ENCODE measurements around the gene TEKT5.

TEKT5 gene

GRCh38 chr16:10731790-10732189, 37.1 kb upstream of the TEKT5 start:
- Histone ChIP-seq H3K27me3 (ENCODE audit: control insufficient read depth in 1 of 2, insufficient read depth in 2 of 2, low read length in 2 of 2) (no peaks in the 10 kb centered on the region), H3K9ac (ENCODE audit: low read depth in 1 of 2, low read length in 2 of 2) (no peak overlapping the region), H3K4me1 (ENCODE audit: control insufficient read depth in 1 of 2, insufficient read depth in 2 of 2, low read length in 2 of 2) (no peaks in the 10 kb centered on the region), H3K9me3 (ENCODE audit: control insufficient read depth in 1 of 2, low read length in 2 of 2) (no peaks in the 10 kb centered on the region), H3K36me3 (ENCODE audit: control insufficient read depth in 1 of 2, insufficient read depth in 2 of 2, low read length in 2 of 2) (no peaks in the 10 kb centered on the region), H3K4me3 (ENCODE audit: low read depth in 1 of 2, low read length in 2 of 2) (no peak overlapping the region), H3K27ac (ENCODE audit: low read depth, low read length) (no peak overlapping the region)

- Histone ChIP-seq H3K27me3 (ENCODE audit: control insufficient read depth in 1 of 2, insufficient read depth in 2 of 2, low read length in 2 of 2) (no peaks in the 10 kb centered on the region), H3K9ac (ENCODE audit: low read depth in 1 of 2, low read length in 2 of 2) (no peak overlapping the region), H3K4me1 (ENCODE audit: control insufficient read depth in 1 of 2, insufficient read depth in 2 of 2, low read length in 2 of 2) (no peaks in the 10 kb centered on the region), H3K9me3 (ENCODE audit: control insufficient read depth in 1 of 2, low read length in 2 of 2) (no peaks in the 10 kb centered on the region), H3K4me3 (ENCODE audit: low read depth in 1 of 2, low read length in 2 of 2) (no peak overlapping the region), H3K27ac (ENCODE audit: low read depth, low read length) (no peak overlapping the region), H3K36me3 (ENCODE audit: control insufficient read depth in 1 of 2, insufficient read depth in 2 of 2, low read length in 2 of 2) (no peaks in the 10 kb centered on the region)
Measured at GRCh38 chr16:10729104-10730048, 34.6 kb upstream of the TEKT5 start.

DNA sequence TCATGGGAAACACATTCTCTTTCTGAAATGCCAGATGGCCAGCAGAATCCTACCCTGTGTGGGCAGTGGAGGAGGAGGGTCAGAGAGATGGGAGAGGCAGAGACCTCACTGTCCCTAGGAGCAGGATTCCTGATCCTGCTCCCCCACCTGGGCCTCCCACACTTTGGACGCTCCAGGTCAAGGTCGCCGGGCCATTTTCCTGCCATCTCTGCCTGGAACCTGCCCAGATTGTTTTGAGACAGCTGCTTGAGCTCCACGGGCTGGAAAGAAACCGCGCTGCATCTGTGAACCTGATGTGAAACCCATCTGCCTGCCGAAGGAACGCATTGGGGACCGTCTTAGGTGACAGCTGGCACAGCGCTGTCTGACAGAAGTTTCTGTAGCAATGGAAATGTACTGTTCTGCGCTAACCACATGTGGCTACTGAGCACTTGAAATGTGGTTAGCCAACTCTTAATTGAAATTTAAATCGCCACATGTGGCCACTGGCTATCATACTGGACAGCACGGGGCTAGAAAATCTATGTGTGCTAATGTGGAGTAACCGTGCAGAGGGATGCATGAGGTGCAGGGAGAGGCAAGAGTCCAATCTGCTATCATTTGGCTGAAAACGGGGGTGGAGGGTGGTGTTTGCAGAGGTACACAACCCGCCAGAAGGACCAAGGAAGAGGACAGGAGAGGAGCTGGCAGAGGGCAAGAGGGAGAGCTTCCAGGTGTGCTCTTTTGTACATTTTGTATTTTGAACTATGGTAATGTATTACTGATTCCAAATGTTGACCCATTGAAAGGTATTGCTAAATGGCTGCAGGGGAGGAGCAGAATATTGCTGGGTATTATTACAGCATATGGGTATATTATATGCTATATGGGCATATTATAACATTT, 33.5 kb upstream of the TEKT5 start:
- Histone ChIP-seq H3K9me3 (ENCODE audit: control insufficient read depth in 1 of 2, low read length in 2 of 2) (no peaks in the 10 kb centered on the region), H3K27ac (ENCODE audit: low read depth, low read length) (no peak overlapping the region), H3K36me3 (ENCODE audit: control insufficient read depth in 1 of 2, insufficient read depth in 2 of 2, low read length in 2 of 2) (no peaks in the 10 kb centered on the region), H3K27me3 (ENCODE audit: control insufficient read depth in 1 of 2, insufficient read depth in 2 of 2, low read length in 2 of 2) (no peaks in the 10 kb centered on the region), H3K4me3 (ENCODE audit: low read depth in 1 of 2, low read length in 2 of 2) (no peak overlapping the region), H3K9ac (ENCODE audit: low read depth in 1 of 2, low read length in 2 of 2) (no peak overlapping the region), H3K4me1 (ENCODE audit: control insufficient read depth in 1 of 2, insufficient read depth in 2 of 2, low read length in 2 of 2) (no peaks in the 10 kb centered on the region)

DNA sequence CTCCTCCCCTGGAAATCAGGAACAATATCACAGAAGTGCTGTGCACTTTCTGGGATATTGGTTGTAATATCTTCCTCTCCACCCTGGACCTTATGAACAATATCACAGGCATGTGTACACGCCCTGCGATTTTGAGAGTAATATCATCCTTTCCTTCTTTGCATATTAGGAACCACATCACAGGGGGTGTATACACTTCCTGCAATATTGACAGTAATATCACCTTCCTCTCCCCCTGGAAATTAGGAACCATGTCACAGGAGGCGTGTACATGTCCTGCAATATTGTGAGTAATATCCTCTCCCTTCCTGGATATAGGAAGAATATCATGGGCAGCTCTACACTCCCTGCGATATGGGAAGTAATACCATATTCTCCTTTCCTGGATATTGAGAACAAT, 14.2 kb upstream of the TEKT5 start:
- Histone ChIP-seq H3K4me1 (ENCODE audit: control insufficient read depth in 1 of 2, insufficient read depth in 2 of 2, low read length in 2 of 2) (no peaks in the 10 kb centered on the region), H3K4me3 (ENCODE audit: low read depth in 1 of 2, low read length in 2 of 2) (no peak overlapping the region), H3K36me3 (ENCODE audit: control insufficient read depth in 1 of 2, insufficient read depth in 2 of 2, low read length in 2 of 2) (no peaks in the 10 kb centered on the region), H3K9ac (ENCODE audit: low read depth in 1 of 2, low read length in 2 of 2) (no peak overlapping the region), H3K27ac (ENCODE audit: low read depth, low read length) (no peak overlapping the region), H3K27me3 (ENCODE audit: control insufficient read depth in 1 of 2, insufficient read depth in 2 of 2, low read length in 2 of 2) (no peaks in the 10 kb centered on the region), H3K9me3 (ENCODE audit: control insufficient read depth in 1 of 2, low read length in 2 of 2) (no peaks in the 10 kb centered on the region)

DNA sequence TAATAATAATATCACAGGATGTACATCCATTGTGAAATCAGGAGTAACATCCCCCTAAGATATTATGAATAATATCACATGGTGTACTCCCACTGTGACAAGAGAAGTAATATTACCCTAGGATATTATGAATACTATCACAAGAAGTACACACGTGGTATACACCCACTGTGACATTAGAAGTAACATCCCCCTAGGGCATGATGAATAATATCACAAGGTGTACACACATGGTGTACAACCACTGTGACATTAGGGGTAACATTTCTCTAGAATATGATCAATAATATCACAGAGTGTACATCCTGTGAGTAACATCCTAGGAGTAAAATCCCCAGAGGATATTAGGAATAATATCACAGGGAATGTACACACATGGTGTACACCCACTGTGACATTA, 5.0 kb upstream of the TEKT5 start:
- no peak overlapping the region for H3K27ac ChIP-seq (ENCODE audit: low read depth, low read length)

DNA sequence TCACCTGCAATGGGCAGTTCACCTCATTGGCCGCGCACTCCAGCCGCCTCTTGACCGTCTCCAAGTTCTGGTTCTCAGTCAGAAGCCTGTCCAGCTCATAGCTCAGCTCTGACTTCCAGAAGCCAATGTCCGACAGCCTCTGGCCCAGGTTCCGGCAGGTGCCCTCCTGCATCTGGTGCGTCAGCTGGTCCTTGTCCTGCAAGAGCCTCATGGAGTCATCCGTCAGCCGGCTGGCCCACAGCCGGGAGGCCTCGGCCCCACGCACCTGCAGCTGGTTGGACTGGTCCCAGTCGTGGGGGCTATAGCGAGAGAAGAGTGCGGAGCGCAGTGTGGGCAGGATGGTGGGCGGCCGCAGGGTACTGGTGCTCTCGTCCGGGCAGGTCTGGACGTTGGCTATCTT, 424 bp downstream of the TEKT5 start:
- no peaks in the 10 kb centered on the region for H3K27me3 ChIP-seq (ENCODE audit: control insufficient read depth in 1 of 2, insufficient read depth in 2 of 2, low read length in 2 of 2)
- no peak overlapping the region for H3K9ac ChIP-seq (ENCODE audit: low read depth in 1 of 2, low read length in 2 of 2)
- no peak overlapping the region for H3K27ac ChIP-seq (ENCODE audit: low read depth, low read length)
- no peaks in the 10 kb centered on the region for H3K36me3 ChIP-seq (ENCODE audit: control insufficient read depth in 1 of 2, insufficient read depth in 2 of 2, low read length in 2 of 2)
- peaks cover 0 to 1% of the 10 kb centered on the region in 2 donors for H3K4me1 ChIP-seq (ENCODE audit: control insufficient read depth in 1 of 2, insufficient read depth in 2 of 2, low read length in 2 of 2)
- no peaks in the 10 kb centered on the region for H3K9me3 ChIP-seq (ENCODE audit: control insufficient read depth in 1 of 2, low read length in 2 of 2)
- H3K4me3 ChIP-seq (ENCODE audit: low read depth in 1 of 2, low read length in 2 of 2), result no peak overlapping the region

More for the DNA sequence above, 5.0 kb upstream of the TEKT5 start:
- Histone ChIP-seq H3K36me3 (ENCODE audit: control insufficient read depth in 1 of 2, insufficient read depth in 2 of 2, low read length in 2 of 2) (no peaks in the 10 kb centered on the region), H3K27me3 (ENCODE audit: control insufficient read depth in 1 of 2, insufficient read depth in 2 of 2, low read length in 2 of 2) (no peaks in the 10 kb centered on the region), H3K4me1 (ENCODE audit: control insufficient read depth in 1 of 2, insufficient read depth in 2 of 2, low read length in 2 of 2) (no peaks in the 10 kb centered on the region), H3K9me3 (ENCODE audit: control insufficient read depth in 1 of 2, low read length in 2 of 2) (peaks cover 0 to 3% of the 10 kb centered on the region in 2 donors), H3K4me3 (ENCODE audit: low read depth in 1 of 2, low read length in 2 of 2) (no peak overlapping the region), H3K9ac (ENCODE audit: low read depth in 1 of 2, low read length in 2 of 2) (no peak overlapping the region)

DNA sequence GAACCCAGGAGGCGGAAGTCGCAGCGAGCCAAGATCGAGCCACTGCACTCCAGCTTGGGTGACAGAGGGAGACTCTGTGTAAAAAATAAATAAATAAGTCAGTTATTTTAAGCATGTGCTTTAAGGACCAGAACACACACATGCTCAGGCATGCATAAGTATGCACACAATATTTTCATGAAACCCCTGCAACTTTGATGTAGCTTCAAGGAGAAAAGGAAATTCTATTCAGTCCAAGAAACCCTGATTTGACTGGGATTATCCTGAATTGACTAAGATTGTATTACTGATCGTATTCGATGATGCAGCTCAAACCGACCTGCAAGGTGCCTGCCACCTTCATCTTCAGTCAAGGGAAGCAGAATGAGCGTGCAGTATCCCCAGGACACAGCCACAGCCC, 841 bp downstream of the TEKT5 start:
- Histone ChIP-seq H3K9me3 (ENCODE audit: control insufficient read depth in 1 of 2, low read length in 2 of 2) (no peaks in the 10 kb centered on the region), H3K36me3 (ENCODE audit: control insufficient read depth in 1 of 2, insufficient read depth in 2 of 2, low read length in 2 of 2) (no peaks in the 10 kb centered on the region), H3K9ac (ENCODE audit: low read depth in 1 of 2, low read length in 2 of 2) (no peak overlapping the region), H3K4me3 (ENCODE audit: low read depth in 1 of 2, low read length in 2 of 2) (no peak overlapping the region), H3K4me1 (ENCODE audit: control insufficient read depth in 1 of 2, insufficient read depth in 2 of 2, low read length in 2 of 2) (peaks cover 0 to 5% of the 10 kb centered on the region in 2 donors), H3K27ac (ENCODE audit: low read depth, low read length) (no peak overlapping the region), H3K27me3 (ENCODE audit: control insufficient read depth in 1 of 2, insufficient read depth in 2 of 2, low read length in 2 of 2) (no peaks in the 10 kb centered on the region)

DNA sequence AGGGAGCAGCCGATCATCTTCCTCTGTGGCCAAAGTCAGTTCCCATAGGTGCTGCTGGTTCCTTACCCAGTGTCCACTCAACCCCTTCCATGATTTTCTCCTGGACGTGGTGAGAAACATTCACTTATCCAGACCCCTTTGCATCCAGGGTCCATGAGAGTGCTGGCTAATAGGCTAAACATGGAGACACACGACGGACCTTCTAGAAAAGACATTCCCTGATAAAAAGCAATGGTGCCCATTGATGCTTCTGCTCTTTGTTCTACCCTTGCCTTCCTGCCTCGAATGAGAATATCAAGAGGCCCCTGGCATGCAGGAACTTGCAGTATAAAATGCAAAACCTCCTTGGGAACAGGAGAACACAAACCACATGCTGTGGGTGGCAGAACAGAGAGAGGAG, 2.3 kb downstream of the TEKT5 start:
- no peak overlapping the region for H3K4me3 ChIP-seq (ENCODE audit: low read depth in 1 of 2, low read length in 2 of 2)
- H3K9me3 ChIP-seq (ENCODE audit: control insufficient read depth in 1 of 2, low read length in 2 of 2), result no peaks in the 10 kb centered on the region
- H3K27me3 ChIP-seq (ENCODE audit: control insufficient read depth in 1 of 2, insufficient read depth in 2 of 2, low read length in 2 of 2), result no peaks in the 10 kb centered on the region
- peaks cover 7 to 9% of the 10 kb centered on the region in 2 donors for H3K4me1 ChIP-seq (ENCODE audit: control insufficient read depth in 1 of 2, insufficient read depth in 2 of 2, low read length in 2 of 2)
- H3K9ac ChIP-seq (ENCODE audit: low read depth in 1 of 2, low read length in 2 of 2), result no peak overlapping the region
- H3K27ac ChIP-seq (ENCODE audit: low read depth, low read length), result no peak overlapping the region
- H3K36me3 ChIP-seq (ENCODE audit: control insufficient read depth in 1 of 2, insufficient read depth in 2 of 2, low read length in 2 of 2), result no peaks in the 10 kb centered on the region

- Histone ChIP-seq H3K36me3 (ENCODE audit: control insufficient read depth in 1 of 2, insufficient read depth in 2 of 2, low read length in 2 of 2) (no peaks in the 10 kb centered on the region), H3K27me3 (ENCODE audit: control insufficient read depth in 1 of 2, insufficient read depth in 2 of 2, low read length in 2 of 2) (no peaks in the 10 kb centered on the region), H3K9ac (ENCODE audit: low read depth in 1 of 2, low read length in 2 of 2) (no peak overlapping the region), H3K4me3 (ENCODE audit: low read depth in 1 of 2, low read length in 2 of 2) (peak overlapping the region in 1 of 2 donors; percentile 16), H3K4me1 (ENCODE audit: control insufficient read depth in 1 of 2, insufficient read depth in 2 of 2, low read length in 2 of 2) (peaks cover 7 to 9% of the 10 kb centered on the region in 2 donors), H3K9me3 (ENCODE audit: control insufficient read depth in 1 of 2, low read length in 2 of 2) (no peaks in the 10 kb centered on the region), H3K27ac (ENCODE audit: low read depth, low read length) (no peak overlapping the region)
Measured at GRCh38 chr16:10688726-10689125, 6.0 kb downstream of the TEKT5 start.

DNA sequence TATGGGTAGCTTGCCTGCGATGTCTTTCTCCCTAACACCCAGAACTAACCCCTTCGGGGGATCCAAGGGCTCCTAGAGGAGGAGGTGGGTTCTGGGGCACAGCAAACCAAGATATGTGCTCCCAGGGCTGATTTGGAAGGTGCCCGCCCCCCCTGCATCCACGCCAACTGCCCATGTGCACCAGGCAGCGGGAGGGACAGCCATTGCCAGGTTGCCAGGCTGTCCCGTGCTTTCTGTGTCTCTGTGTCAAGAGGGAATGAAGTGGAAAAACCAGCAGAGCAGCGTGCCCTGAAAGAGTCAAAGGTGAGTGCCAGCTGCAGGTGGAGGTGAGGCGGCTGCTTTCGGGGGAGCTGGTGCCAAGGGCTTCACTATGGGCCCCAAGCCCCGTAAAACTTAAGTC, 6.4 kb downstream of the TEKT5 start:
- peaks cover 7 to 9% of the 10 kb centered on the region in 2 donors for H3K4me1 ChIP-seq (ENCODE audit: control insufficient read depth in 1 of 2, insufficient read depth in 2 of 2, low read length in 2 of 2)
- no peak overlapping the region for H3K9ac ChIP-seq (ENCODE audit: low read depth in 1 of 2, low read length in 2 of 2)
- peak overlapping the region in 1 of 2 donors; percentile 16 for H3K4me3 ChIP-seq (ENCODE audit: low read depth in 1 of 2, low read length in 2 of 2)
- H3K27me3 ChIP-seq (ENCODE audit: control insufficient read depth in 1 of 2, insufficient read depth in 2 of 2, low read length in 2 of 2), result no peaks in the 10 kb centered on the region
- no peaks in the 10 kb centered on the region for H3K36me3 ChIP-seq (ENCODE audit: control insufficient read depth in 1 of 2, insufficient read depth in 2 of 2, low read length in 2 of 2)
- H3K9me3 ChIP-seq (ENCODE audit: control insufficient read depth in 1 of 2, low read length in 2 of 2), result no peaks in the 10 kb centered on the region
- no peak overlapping the region for H3K27ac ChIP-seq (ENCODE audit: low read depth, low read length)

All from duodenal mucosa (tissue), 2 donors.